IMR-90 (cell line): ENCODE results near the gene SETD6. TPM values are rescaled to one million over a fixed set of nuclear protein-coding genes. Genes with fewer than 3 reads are reported as not detected.

Source experiments
- ATAC-seq: fragments of 200-7000 bp; cut with Tn5 transposase; 2 replicates; pipeline ENCODE4 v1.9.1; 2020; ENCODE audit warnings: low read depth, mild to moderate bottlenecking, moderate library complexity
- BruUV-seq: library from RNA; stranded (reverse); fragments of 400-500 nt; replicated peaks from 2 replicates; lab custom pipeline; 2021; lab: Mats Ljungman, UMichigan
- CTCF ChIA-PET: fragments of 300-600 bp; formaldehyde crosslinking; extraction: SDS; loops from one replicate; lab custom pipeline; 2021; ENCODE audit warnings: antibody characterized with exemption; lab: Yijun Ruan, JAX
- POLR2A ChIA-PET: fragments of 300-600 bp; sonication (Branson Sonifier 250); formaldehyde crosslinking; loops from one replicate; lab custom pipeline; 2022; ENCODE audit warnings: antibody characterized with exemption; ENCODE audit not compliant: unreplicated experiment; lab: Charles Lee
- DNase-seq: peaks from one replicate; pipeline ENCODE4 v3.0.0; 2013
- H2AFZ ChIP-seq: replicated peaks from 2 replicates; pipeline ENCODE3; 2013; ENCODE audit warnings: low read length, mild to moderate bottlenecking; ENCODE audit not compliant: poor library complexity
- H2AK5ac ChIP-seq: 2 replicates; pipeline ENCODE4 v1.6.1; 2013; ENCODE audit warnings: low read depth, low read length, inconsistent platforms
- H2AK9ac ChIP-seq: replicated peaks from 2 replicates; pipeline ENCODE3; 2013; ENCODE audit warnings: mild to moderate bottlenecking, low read depth, low read length, moderate library complexity; ENCODE audit not compliant: poor library complexity
- H2BK120ac ChIP-seq: 2 replicates; pipeline ENCODE4 v1.6.1; 2013; ENCODE audit warnings: low read depth, low read length, inconsistent platforms
- H2BK15ac ChIP-seq: 3 replicates; pipeline ENCODE4 v1.6.1; 2013; ENCODE audit warnings: low read depth, low read length, inconsistent platforms
- H2BK20ac ChIP-seq: 2 replicates; pipeline ENCODE4 v1.6.1; 2013; ENCODE audit warnings: low read depth, mild to moderate bottlenecking, inconsistent platforms, low read length, moderate library complexity
- H2BK5ac ChIP-seq: 2 replicates; pipeline ENCODE4 v1.6.1; 2013; ENCODE audit warnings: mild to moderate bottlenecking, low read depth, low read length, inconsistent platforms; ENCODE audit not compliant: poor library complexity, severe bottlenecking
- H3K14ac ChIP-seq: replicated peaks from 2 replicates; pipeline ENCODE4 v1.6.1; 2013; ENCODE audit warnings: low read depth, low read length, inconsistent platforms
- H3K18ac ChIP-seq: 2 replicates; pipeline ENCODE4 v1.6.1; 2013; ENCODE audit warnings: low read depth, low read length, control low read depth
- H3K23ac ChIP-seq: 2 replicates; pipeline ENCODE4 v1.6.1; 2013; ENCODE audit warnings: low read depth, low read length, inconsistent platforms
- H3K27ac ChIP-seq: 2 replicates; pipeline ENCODE4 v1.5.1; 2013; ENCODE audit warnings: mild to moderate bottlenecking, control low read depth, low read length; ENCODE audit not compliant: insufficient read depth
- H3K27me3 ChIP-seq: 2 replicates; pipeline ENCODE4 v1.6.1; 2013; ENCODE audit warnings: low read length; ENCODE audit not compliant: control insufficient read depth, insufficient read depth
- H3K36me3 ChIP-seq: 2 replicates; pipeline ENCODE4 v1.6.1; 2013; ENCODE audit warnings: low read length, mixed read lengths; ENCODE audit not compliant: control insufficient read depth, insufficient read depth
- H3K4ac ChIP-seq: 2 replicates; pipeline ENCODE4 v1.6.1; 2013; ENCODE audit warnings: low read depth, low read length, inconsistent platforms
- H3K4me1 ChIP-seq: 2 replicates; pipeline ENCODE4 v1.6.1; 2013; ENCODE audit warnings: low read length, mixed read lengths; ENCODE audit not compliant: control insufficient read depth, insufficient read depth
- H3K4me2 ChIP-seq: 2 replicates; pipeline ENCODE4 v1.6.1; 2013; ENCODE audit warnings: low read depth, mild to moderate bottlenecking, control low read depth, low read length, moderate library complexity
- H3K4me3 ChIP-seq: 2 replicates; pipeline ENCODE4 v1.5.1; 2013; ENCODE audit warnings: low read depth, mild to moderate bottlenecking, control low read depth, low read length, moderate library complexity; ENCODE audit not compliant: insufficient read depth
- H3K56ac ChIP-seq: 2 replicates; pipeline ENCODE4 v1.6.1; 2013; ENCODE audit warnings: low read length, inconsistent platforms; ENCODE audit not compliant: insufficient read depth; ENCODE audit errors: extremely low read depth
- H3K79me1 ChIP-seq, 2 experiments: 2 replicates each; pipeline ENCODE4 v1.6.1; 2013; ENCODE audit warnings: low read length in 2 of 2, inconsistent platforms in 1 of 2, low read depth in 1 of 2
- H3K9ac ChIP-seq: 2 replicates; pipeline ENCODE4 v1.6.1; 2013; ENCODE audit warnings: low read depth, low read length, control low read depth
- H3K9me1 ChIP-seq: 2 replicates; pipeline ENCODE4 v1.6.1; 2013; ENCODE audit warnings: low read length, inconsistent platforms; ENCODE audit not compliant: insufficient read depth
- H3K9me3 ChIP-seq: 2 replicates; pipeline ENCODE4 v1.6.1; 2013; ENCODE audit warnings: low read length; ENCODE audit not compliant: control insufficient read depth, insufficient read depth
- H4K20me1 ChIP-seq: 2 replicates; pipeline ENCODE4 v1.6.1; 2013; ENCODE audit warnings: low read length, inconsistent platforms; ENCODE audit not compliant: insufficient read depth
- H4K5ac ChIP-seq: 2 replicates; pipeline ENCODE4 v1.6.1; 2013; ENCODE audit warnings: mild to moderate bottlenecking, low read depth, low read length, control low read depth
- H4K8ac ChIP-seq, 2 experiments: 2 replicates each; pipeline ENCODE4 v1.6.1; 2013; ENCODE audit warnings: low read depth in 2 of 2, low read length in 2 of 2, control low read depth in 1 of 2, inconsistent platforms in 1 of 2
- H4K91ac ChIP-seq: 2 replicates; pipeline ENCODE4 v1.6.1; 2013; ENCODE audit warnings: low read depth, low read length, inconsistent platforms; ENCODE audit not compliant: insufficient read depth
- BHLHE40 ChIP-seq: fragments of 150-350 bp; IDR thresholded peaks from 2 replicates; pipeline ENCODE4 v1.6.1; 2016; ENCODE audit warnings: mild to moderate bottlenecking, low read depth, low read length
- CEBPB ChIP-seq: IDR thresholded peaks from 2 replicates; pipeline ENCODE4 v1.6.1; 2012; ENCODE audit warnings: low read depth, low read length, improper control_type of control experiment
- CHD1 ChIP-seq: IDR thresholded peaks from 2 replicates; pipeline ENCODE4 v1.6.1; 2012; ENCODE audit warnings: low read depth, low read length, improper control_type of control experiment
- FOS ChIP-seq: fragments of 150-350 bp; IDR thresholded peaks from 2 replicates; pipeline ENCODE4 v1.6.1; 2016; ENCODE audit warnings: low read depth, low read length
- MAZ ChIP-seq: IDR thresholded peaks from 2 replicates; pipeline ENCODE4 v1.6.1; 2012; ENCODE audit warnings: low read depth, mild to moderate bottlenecking, low read length, improper control_type of control experiment, moderate library complexity, borderline replicate concordance
- MXI1 ChIP-seq: IDR thresholded peaks from 2 replicates; pipeline ENCODE4 v1.6.1; 2012; ENCODE audit warnings: low read depth, mild to moderate bottlenecking, low read length, moderate library complexity, borderline replicate concordance
- NFE2L2 ChIP-seq: fragments of 150-350 bp; IDR thresholded peaks from 2 replicates; pipeline ENCODE4 v1.6.1; 2016; ENCODE audit warnings: low read depth, mild to moderate bottlenecking, low read length
- POLR2A ChIP-seq: IDR thresholded peaks from 2 replicates; pipeline ENCODE4 v1.6.1; 2012; ENCODE audit warnings: mild to moderate bottlenecking, low read depth, low read length
- RAD21 ChIP-seq: IDR thresholded peaks from 2 replicates; pipeline ENCODE4 v1.6.1; 2012; ENCODE audit warnings: low read length, improper control_type of control experiment
- RCOR1 ChIP-seq: IDR thresholded peaks from 2 replicates; pipeline ENCODE4 v1.6.1; 2012; ENCODE audit warnings: mild to moderate bottlenecking, low read length, improper control_type of control experiment; ENCODE audit not compliant: insufficient replicate concordance
- SMC3 ChIP-seq: fragments of 150-350 bp; IDR thresholded peaks from 2 replicates; pipeline ENCODE4 v1.6.1; 2016; ENCODE audit warnings: low read depth, mild to moderate bottlenecking, antibody characterized with exemption, low read length, moderate library complexity
- WGBS, 2 experiments: methylation state at CpG; one replicate each; pipeline versions ENCODE4 v1.1.5 to v1.1.7; 2013; ENCODE audit warnings: missing lambda C conversion rate in 2 of 2; ENCODE audit not compliant: insufficient read length in 1 of 2; ENCODE audit errors: extremely low coverage in 2 of 2; 5-methylcytosine and 5-hydroxymethylcytosine counted together
- dilution Hi-C: fragments of 300-500 bp; cut with HindIII; formaldehyde crosslinking; loops from one replicate; pipeline ENCODE4 v1.14.3; 2018; ENCODE audit warnings: low sequenced_read_pairs; ENCODE audit not compliant: unreplicated experiment
- in situ Hi-C: fragments of 300-500 bp; cut with MboI; formaldehyde crosslinking; loops from 3 replicates; pipeline ENCODE4 v1.14.3; 2019; ENCODE audit warnings: low sequenced_read_pairs, inconsistent platforms, mixed read lengths
- intact Hi-C: fragments of 100-400 bp; cut with micrococcal nuclease; formaldehyde crosslinking; loops from 2 replicates; pipeline ENCODE4 v1.10.0; 2022
- polyA plus RNA-seq, 3 experiments: library from polyadenylated mRNA; depleted of rRNA; stranded (reverse); fragments of >200 nt; gene quantifications; 2 replicates each; pipeline ENCODE4 v1.2.3, GENCODE V29; 2012; ENCODE audit warnings: low replicate concordance in 1 of 3
- total RNA-seq: library from RNA; depleted of rRNA; stranded (reverse); fragments of >200 nt; gene quantifications from 2 replicates; pipeline ENCODE4 v1.2.3, GENCODE V29; 2012
- TF ChIP-seq, protein P1 (sequence below): fragments of 150-350 bp; IDR thresholded peaks from 2 replicates; pipeline ENCODE4 v1.6.1; 2017; ENCODE audit warnings: mild to moderate bottlenecking, antibody characterized with exemption, low read length, low read depth
- TF ChIP-seq, protein P2 (sequence below): fragments of 150-350 bp; IDR thresholded peaks from 2 replicates; pipeline ENCODE4 v1.6.1; 2016; ENCODE audit warnings: low read depth, mild to moderate bottlenecking, low read length, moderate library complexity, borderline replicate concordance

SETD6 gene
- total and polyA plus RNA-seq, 2 of the 4 experiments (the other 2 are of a cell fraction) = 3.2 to 6.4 TPM

DNA sequence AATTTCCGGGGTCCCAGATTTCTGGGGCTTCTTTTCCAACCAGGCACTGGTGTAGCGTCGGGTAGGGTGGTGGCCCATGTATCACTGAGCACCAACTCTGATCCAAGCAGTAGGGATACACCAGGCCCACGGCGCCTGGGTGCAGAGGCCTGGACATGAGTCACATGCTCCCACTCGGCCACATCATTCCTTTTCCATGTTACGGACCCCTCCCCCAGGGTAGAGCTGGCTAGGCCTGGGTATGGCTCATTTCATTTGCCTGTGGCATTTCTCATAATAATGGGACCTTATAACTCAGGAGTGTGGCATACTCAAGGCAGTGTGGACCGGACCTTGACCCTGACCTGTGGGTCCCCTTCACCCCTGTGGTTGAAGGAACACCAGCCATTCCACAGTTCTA lies 33.4 kb upstream of the SETD6 start:
- H2AK9ac ChIP-seq = peak overlapping the region; percentile 61
- H3K36me3 ChIP-seq = no peaks in the 10 kb centered on the region
- no peak overlapping the region for H2BK20ac ChIP-seq
- no peaks in the 10 kb centered on the region for H3K9me3 ChIP-seq
- dilution Hi-C loops (no loop called here), intact Hi-C loops (no loop called here), in situ Hi-C loops (no loop called here)
- no peak for DNase-seq
- WGBS, 2 experiments = 68% methylated on average over 5 of the region's 8 CpGs; no CpG with 5 or more reads in 1 of the 2 experiments
- no peak overlapping the region for H3K4me3 ChIP-seq
- no peaks in the 10 kb centered on the region for H3K79me1 ChIP-seq
- no TSS peak for BruUV-seq
- TF ChIP-seq RCOR1 = no peak
- TF ChIP-seq MXI1 = no peak
- TF ChIP-seq, protein P1, sequence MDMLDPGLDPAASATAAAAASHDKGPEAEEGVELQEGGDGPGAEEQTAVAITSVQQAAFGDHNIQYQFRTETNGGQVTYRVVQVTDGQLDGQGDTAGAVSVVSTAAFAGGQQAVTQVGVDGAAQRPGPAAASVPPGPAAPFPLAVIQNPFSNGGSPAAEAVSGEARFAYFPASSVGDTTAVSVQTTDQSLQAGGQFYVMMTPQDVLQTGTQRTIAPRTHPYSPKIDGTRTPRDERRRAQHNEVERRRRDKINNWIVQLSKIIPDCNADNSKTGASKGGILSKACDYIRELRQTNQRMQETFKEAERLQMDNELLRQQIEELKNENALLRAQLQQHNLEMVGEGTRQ = no peak
- TF ChIP-seq, protein P2, sequence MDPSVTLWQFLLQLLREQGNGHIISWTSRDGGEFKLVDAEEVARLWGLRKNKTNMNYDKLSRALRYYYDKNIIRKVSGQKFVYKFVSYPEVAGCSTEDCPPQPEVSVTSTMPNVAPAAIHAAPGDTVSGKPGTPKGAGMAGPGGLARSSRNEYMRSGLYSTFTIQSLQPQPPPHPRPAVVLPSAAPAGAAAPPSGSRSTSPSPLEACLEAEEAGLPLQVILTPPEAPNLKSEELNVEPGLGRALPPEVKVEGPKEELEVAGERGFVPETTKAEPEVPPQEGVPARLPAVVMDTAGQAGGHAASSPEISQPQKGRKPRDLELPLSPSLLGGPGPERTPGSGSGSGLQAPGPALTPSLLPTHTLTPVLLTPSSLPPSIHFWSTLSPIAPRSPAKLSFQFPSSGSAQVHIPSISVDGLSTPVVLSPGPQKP = no peak
- no peak for TF ChIP-seq CEBPB
- TF ChIP-seq SMC3 = no peak
- no peak for TF ChIP-seq POLR2A
- no peak for TF ChIP-seq BHLHE40
- no peak for TF ChIP-seq NFE2L2
- TF ChIP-seq MAZ = no peak
- TF ChIP-seq RAD21 = no peak
- TF ChIP-seq CHD1 = no peak
- no peak for TF ChIP-seq FOS
- no peak overlapping the region for H3K18ac ChIP-seq
- no peaks in the 10 kb centered on the region for H4K20me1 ChIP-seq
- H3K9ac ChIP-seq = no peak overlapping the region
- no peak overlapping the region for H3K4me2 ChIP-seq
- peak overlapping the region; percentile 15 for H2AFZ ChIP-seq
- H2BK120ac ChIP-seq = no peak overlapping the region
- ChIA-PET CTCF (no interaction called here), POLR2A (no interaction called here)
- no peak overlapping the region for H4K5ac ChIP-seq
- no peaks in the 10 kb centered on the region for H3K4me1 ChIP-seq
- no peak overlapping the region for H2BK5ac ChIP-seq
- no peaks in the 10 kb centered on the region for H3K9me1 ChIP-seq
- H3K56ac ChIP-seq = no peak overlapping the region
- no peak for ATAC-seq
- no peak overlapping the region for H3K4ac ChIP-seq
- no peak overlapping the region for H3K27ac ChIP-seq
- no peak overlapping the region for H2AK5ac ChIP-seq
- no peak overlapping the region for H3K14ac ChIP-seq
- H2BK15ac ChIP-seq = no peak overlapping the region
- no peak overlapping the region for H4K8ac ChIP-seq
- no peak overlapping the region for H4K91ac ChIP-seq
- no peak overlapping the region for H3K23ac ChIP-seq
- H3K27me3 ChIP-seq = peaks cover 9% of the 10 kb centered on the region
